ENCODE data around the gene PTPRT. TPM values are rescaled to one million over a fixed set of nuclear protein-coding genes. Genes with fewer than 3 reads are reported as not detected.

PTPRT gene
- total RNA-seq, 1 donor from 2014 or later = 4.0 TPM

- no peak for DNase-seq
Measured at GRCh38 chr20:42102000-42102399, 1087.7 kb downstream of the PTPRT start.

- no peak for DNase-seq
Measured at GRCh38 chr20:42100137-42100704, 1089.5 kb downstream of the PTPRT start.

- DNase-seq = no peak
Measured at GRCh38 chr20:42099101-42099500, 1090.6 kb downstream of the PTPRT start.

- no peak for DNase-seq
Measured at GRCh38 chr20:42098418-42098817, 1091.3 kb downstream of the PTPRT start.

DNA sequence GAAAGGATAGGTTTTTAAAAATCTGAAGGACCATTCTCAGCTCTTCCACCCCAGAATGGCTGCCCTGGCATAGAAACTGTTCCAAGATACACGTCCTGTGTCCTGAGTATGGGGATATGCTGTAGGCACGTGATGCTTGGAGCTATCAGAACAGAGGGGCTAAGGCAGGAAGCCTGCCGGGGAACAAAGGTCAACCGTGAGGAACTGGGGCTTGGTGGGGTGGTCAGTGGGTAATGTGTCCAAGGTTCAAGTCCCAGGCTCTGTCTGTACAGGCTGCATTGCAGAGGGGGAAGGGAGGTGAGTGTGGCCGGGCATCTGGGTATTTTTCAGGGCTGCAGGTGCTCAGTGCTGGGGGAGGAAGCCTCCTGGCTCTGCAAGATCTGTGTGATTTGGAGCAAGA is 1092.0 kb downstream of the PTPRT start:
- no peak for DNase-seq

GRCh38 chr20:42095221-42095620 is 1094.5 kb downstream of the PTPRT start:
- DNase-seq = no peak

DNA sequence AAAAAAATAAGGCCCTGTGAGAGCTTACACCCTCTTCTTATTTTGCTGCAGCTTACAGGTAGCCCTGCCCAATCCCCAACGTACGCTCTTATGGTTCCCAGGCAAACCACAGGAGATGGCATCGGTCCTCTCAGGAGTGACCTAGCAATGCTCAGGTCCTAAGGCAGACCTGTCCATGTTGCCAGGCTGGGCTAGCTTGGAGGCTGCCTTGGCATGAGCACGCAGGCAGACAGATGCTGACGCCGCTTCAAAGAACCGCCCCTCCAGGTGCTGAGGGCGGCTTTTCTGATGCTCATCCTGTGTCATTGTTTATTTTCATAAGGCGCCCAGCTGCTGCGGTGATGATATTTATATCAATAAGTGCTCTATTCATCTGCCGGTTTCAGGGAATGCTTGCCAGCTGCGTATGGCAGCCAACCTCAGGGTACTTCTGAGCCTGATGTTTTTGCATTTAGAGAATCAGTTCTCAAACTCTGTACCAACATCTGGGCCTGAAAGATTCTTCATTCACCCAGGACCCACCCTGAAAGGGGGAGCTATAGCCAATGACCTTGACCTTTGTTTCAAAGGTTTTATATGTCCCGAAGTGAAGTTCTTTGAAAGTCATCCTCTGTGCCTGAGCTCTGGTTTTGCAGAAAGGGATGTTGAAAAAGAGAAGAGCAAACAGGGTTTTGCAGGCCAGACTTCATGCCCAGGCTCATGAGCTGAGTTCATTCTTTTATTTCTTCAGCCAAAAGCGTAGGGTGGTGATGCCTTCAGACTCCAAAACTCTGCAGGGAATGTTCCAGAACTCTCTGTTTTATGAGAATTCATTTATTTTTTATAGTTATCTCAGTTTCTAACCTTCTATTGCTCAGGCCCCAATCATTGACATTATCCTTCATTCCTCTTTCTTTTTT is 1095.9 kb downstream of the PTPRT start:
- no peak for DNase-seq

DNA sequence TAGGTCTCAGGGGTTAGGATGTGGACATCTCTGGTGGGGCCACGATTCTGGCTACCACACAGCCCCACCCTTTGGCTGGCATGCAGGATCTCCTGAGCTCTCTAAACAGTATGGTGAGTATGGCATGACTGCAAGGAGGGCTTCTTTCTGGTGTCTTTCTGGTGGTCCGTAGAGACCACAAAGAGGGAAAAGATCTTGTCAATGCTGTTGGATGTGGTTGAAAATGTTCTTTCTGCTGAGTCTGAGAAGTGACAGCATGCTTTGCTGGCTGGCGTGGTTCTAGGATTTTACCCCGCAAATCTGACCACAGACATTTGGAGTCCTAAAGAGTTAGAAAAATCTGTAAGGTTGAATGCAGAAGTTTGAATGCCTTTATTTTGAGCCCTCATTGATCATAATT is 1096.7 kb downstream of the PTPRT start:
- no peak for DNase-seq

GRCh38 chr20:42085366-42085765 is 1104.3 kb downstream of the PTPRT start:
- no peak for DNase-seq

DNA sequence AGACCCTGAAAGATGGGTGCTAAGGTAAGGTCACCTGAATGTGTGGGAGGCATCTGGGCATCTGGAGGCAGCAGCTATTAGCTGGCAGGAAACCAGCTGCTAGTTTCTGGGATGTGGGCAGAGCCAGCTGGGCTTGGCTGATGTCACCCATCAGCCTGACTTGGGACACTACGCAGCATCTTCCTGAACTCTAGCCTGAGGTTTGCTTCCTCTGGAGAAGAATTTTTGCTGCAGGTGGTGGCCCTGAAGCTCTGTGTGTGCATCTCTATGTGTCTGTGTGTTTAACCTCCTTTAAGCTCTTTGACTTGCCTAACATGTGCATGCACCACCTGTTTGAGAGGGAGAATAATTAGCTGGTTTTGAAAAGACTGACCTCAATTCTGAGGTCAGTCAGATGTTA is 1106.4 kb downstream of the PTPRT start:
- no peak for DNase-seq

DNA sequence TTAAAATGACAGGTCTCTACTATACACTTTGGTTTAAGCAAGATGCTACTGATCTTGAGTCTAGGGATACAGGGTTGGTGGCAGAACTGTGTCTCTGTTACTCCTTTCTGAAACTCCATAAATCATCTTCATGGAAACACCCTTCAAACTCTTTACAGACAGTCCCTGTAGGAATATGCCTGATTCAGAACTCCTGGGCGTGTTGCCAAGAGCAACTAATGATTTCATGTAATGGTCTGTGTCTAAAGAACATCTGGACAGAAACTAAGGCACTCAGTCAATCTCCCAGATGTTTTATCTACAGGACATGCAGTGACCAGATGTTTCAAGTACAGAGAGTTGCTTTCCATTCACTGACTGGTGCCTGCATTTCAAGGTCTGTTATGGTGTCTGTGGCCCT is 1107.1 kb downstream of the PTPRT start:
- peak; percentile 91 for DNase-seq

- DNase-seq = no peak
Measured at GRCh38 chr20:42080956-42081355, 1108.8 kb downstream of the PTPRT start.

DNA sequence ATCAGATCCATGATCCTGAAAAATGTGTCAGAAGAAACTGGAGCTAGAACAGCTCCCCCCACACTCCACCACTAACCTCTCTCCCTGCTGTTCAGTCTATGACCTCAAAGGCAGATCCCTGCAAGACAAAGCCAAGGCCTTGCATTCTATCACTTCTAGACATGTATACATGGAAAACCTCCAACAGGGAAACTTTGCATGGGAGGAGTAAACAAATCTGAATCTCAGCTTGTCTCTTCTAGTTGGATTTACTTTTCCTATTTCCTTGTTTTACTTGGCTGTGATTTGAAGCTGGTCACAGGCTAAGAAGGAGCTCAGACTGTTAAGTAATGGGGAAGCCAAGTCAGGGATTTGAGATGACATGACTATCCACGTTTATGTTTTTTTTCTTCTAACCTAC is 1114.8 kb downstream of the PTPRT start:
- no peak for DNase-seq

DNA sequence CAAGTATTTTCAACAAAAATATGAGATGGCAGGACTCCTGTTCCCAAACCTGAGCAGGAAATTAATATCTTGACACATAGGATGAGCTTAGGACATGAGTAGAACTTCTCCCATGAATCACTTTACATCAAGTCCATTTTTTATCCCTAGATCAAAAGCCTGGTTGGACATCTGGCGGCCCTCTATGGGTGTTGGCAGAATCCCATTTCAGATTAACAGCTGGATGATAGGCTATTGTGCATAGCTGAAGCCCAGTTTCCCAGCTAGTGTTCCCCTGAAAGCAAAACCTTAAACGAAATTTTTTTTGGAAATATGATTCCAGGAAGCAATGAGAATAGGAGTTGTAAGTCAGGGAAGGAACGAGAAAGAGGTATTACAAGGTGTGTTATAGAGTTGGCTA is 1122.1 kb downstream of the PTPRT start:
- no peak for DNase-seq

DNA sequence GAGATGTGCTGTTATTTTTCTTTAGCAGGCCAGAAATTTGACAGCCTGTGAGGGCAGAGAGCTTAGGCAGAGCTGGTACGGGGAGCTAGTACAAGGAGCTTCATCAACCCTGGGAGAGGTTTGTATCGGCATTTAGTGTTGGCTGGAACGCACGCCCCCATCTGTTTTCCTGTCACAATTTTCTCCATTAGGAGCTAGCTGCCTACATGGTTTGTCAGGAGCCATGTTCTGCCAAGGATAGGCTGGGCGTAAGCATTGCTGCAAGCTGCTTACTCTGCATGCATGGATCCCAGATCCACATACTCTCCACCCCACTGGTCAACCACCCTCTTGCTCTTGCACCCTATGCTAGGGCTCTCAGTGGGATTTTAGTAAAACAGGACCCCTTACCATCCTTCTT is 1122.5 kb downstream of the PTPRT start:
- DNase-seq = no peak

- DNase-seq = no peak
Measured at GRCh38 chr20:42063141-42063540, 1126.6 kb downstream of the PTPRT start.

DNA sequence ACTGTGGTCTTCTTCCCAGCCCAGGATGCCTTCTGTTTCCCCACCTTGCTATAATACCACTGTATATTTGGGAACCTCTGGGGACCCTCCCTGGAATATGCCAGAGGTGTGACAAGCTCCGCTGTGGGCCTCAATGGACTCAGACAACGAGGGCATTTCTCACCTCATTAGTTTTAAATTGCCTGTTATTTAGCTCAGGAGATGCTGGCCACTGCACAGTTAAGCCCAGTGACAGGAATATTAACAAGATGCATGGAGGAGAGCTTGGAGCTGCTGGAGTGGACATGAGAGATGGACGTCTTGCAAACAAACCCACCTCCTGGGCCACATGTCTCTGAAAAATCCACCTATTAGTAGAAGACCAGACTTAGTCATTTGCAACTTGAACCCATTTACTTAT is 1136.4 kb downstream of the PTPRT start:
- no peak for DNase-seq

GRCh38 chr20:42051921-42052320 is 1137.8 kb downstream of the PTPRT start:
- no peak for DNase-seq

GRCh38 chr20:42046371-42047085 is 1143.2 kb downstream of the PTPRT start:
- DNase-seq = no peak

- no peak for DNase-seq
Measured at GRCh38 chr20:42043921-42044320, 1145.8 kb downstream of the PTPRT start.

DNA sequence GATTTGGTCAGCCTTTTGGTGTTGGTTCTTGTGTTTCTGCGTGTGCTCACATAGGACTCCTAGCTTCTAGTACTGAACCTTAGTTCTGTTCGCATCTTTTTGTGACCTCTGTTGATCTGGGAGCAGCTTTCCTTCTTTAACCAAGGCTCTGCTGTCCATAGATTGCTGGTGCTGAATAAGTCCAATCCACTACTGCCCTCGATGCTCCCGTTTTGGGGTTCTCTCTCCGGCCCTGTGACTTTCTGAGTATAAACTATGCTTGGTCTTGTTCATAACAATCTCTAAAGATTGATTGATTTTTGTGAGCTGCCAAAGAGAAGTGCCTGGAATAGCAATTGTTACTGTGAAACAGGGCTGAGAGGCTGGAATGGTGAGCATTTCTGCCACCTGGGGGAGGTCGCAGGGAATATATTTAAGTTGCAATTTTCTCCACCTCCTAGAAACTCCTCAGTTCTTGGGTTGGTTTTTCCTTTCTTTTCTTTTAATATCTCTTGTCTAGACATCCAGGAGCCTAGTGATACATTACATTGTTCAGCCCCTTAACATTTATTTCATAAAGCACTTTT is 1148.6 kb downstream of the PTPRT start:
- no peak for DNase-seq

GRCh38 chr20:42027746-42028268 is 1161.9 kb downstream of the PTPRT start:
- DNase-seq = no peak

- no peak for DNase-seq
Measured at GRCh38 chr20:42026599-42026998, 1163.1 kb downstream of the PTPRT start.

Data from skin of body (tissue), 2 donors.